SH-SY5Y (cell line): ENCODE results near the gene PRCP.

Source experiments
- GATA2 ChIP-seq: IDR thresholded peaks from 2 replicates; pipeline ENCODE4 v1.6.1; 2011; ENCODE audit warnings: mild to moderate bottlenecking, low read depth, low read length
- GATA3 ChIP-seq: IDR thresholded peaks from 2 replicates; pipeline ENCODE4 v1.6.1; 2011; ENCODE audit warnings: low read depth, mild to moderate bottlenecking, low read length, moderate library complexity

DNA sequence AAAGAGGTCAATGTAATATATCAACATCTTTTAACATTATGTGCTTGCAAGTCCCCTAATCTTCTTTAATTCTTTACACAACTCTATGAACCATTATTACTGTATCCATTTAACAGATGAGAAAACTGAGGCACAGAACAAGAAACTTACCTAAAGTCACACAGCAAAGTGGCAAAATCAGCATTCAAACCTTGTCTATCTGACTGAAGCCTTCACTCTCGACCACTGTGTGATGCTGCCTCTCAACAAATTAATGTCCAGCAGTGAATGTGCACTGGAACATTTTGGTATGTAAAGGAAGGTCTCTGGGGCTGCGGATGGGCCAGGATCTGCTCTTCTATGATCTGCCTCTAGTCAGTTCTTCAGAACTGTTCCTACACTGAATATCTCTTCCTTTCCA lies 42.1 kb downstream of the PRCP start:
- TF ChIP-seq GATA2 (no peak), GATA3 (no peak)
